Lung (tissue), 12 donors: ENCODE results near the gene DTNB. TPM values are rescaled to one million over a fixed set of nuclear protein-coding genes. Genes with fewer than 3 reads are reported as not detected.
"Not testable (repeated sequence)": the region's sequence is repeated elsewhere in the genome, so short reads cannot be mapped to it uniquely, and the experiment has no call there.

Source experiments
- ATAC-seq: fragments of 200-7000 bp; cut with Tn5 transposase; one replicate; pipeline ENCODE4 v1.9.1; 2020; ENCODE audit warnings: moderate number of reproducible peaks; ENCODE audit not compliant: insufficient read depth, low FRiP score
- DNase-seq, 3 donors: peaks; one replicate each; pipeline ENCODE4 v3.0.0-alpha.2; 2013 to 2017
- H3K27ac ChIP-seq, 2 donors: one replicate each; pipeline ENCODE4 v1.5.1; 2013; ENCODE audit warnings: mild to moderate bottlenecking in 2 of 2, moderate library complexity in 2 of 2, control low read depth in 1 of 2, inconsistent platforms in 1 of 2, low read depth in 1 of 2, low read length in 1 of 2
- H3K27me3 ChIP-seq, 3 donors: one replicate each; pipeline ENCODE4 v1.5.1; 2013; ENCODE audit warnings: low read length in 2 of 3; ENCODE audit not compliant: control insufficient read depth in 3 of 3, insufficient read depth in 3 of 3
- H3K36me3 ChIP-seq, 4 donors: one replicate each; pipeline ENCODE4 v1.5.1; 2013; ENCODE audit warnings: low read length in 4 of 4, mild to moderate bottlenecking in 1 of 4, moderate library complexity in 1 of 4; ENCODE audit not compliant: control insufficient read depth in 4 of 4, insufficient read depth in 4 of 4
- H3K4me1 ChIP-seq, 5 donors: one replicate each; pipeline ENCODE4 v1.5.1; 2013; ENCODE audit warnings: low read length in 5 of 5, mild to moderate bottlenecking in 2 of 5, moderate library complexity in 1 of 5; ENCODE audit not compliant: control insufficient read depth in 5 of 5, insufficient read depth in 5 of 5
- H3K4me3 ChIP-seq: one replicate; pipeline ENCODE4 v1.5.1; 2013; ENCODE audit warnings: mild to moderate bottlenecking, control low read depth, moderate library complexity
- H3K9ac ChIP-seq, 2 donors: one replicate each; pipeline ENCODE4 v1.5.1; 2013; ENCODE audit warnings: low read length in 2 of 2, control low read depth in 1 of 2; ENCODE audit not compliant: insufficient read depth in 1 of 2
- H3K9me3 ChIP-seq, 4 donors: one replicate each; pipeline ENCODE4 v1.5.1; 2013; ENCODE audit warnings: low read length in 3 of 4, mild to moderate bottlenecking in 1 of 4, moderate library complexity in 1 of 4; ENCODE audit not compliant: control insufficient read depth in 4 of 4, insufficient read depth in 3 of 4
- WGBS, 2 donors: extraction: QIAGEN DNeasy Blood & Tissue Kit; methylation state at CpG; one replicate each; pipeline ENCODE4 v1.1.7; 2013; 5-methylcytosine and 5-hydroxymethylcytosine counted together
- polyA plus RNA-seq, 2 donors: library from polyadenylated mRNA; stranded (reverse); fragments of 200-250 nt; gene quantifications; one replicate each; pipeline ENCODE4 v1.2.1, GENCODE V29; 2013
- total RNA-seq, 2 donors: library from RNA; depleted of rRNA in 1 of 2; stranded (reverse); fragments of >200 nt in 1 of 2; gene quantifications; one replicate each; pipeline ENCODE4 v1.2.1, GENCODE V29; 2014 to 2021
- TF ChIP-seq, protein P1 (sequence below): IDR thresholded peaks from 2 replicates; pipeline ENCODE4 v1.5.1; 2012; ENCODE audit warnings: mild to moderate bottlenecking; ENCODE audit errors: control extremely low read depth, extremely low read depth
- donor health status: control.
- donor health status: control.
- donor health status: Bipolar disorder and iron deficiency.
- donor health status: healthy.
- donor health status: DM: yes; HTN: yes; CAD: no.

DTNB gene
- total and polyA plus RNA-seq, 4 donors, result 10.1 to 35.2 (median 20.4) TPM

DNA sequence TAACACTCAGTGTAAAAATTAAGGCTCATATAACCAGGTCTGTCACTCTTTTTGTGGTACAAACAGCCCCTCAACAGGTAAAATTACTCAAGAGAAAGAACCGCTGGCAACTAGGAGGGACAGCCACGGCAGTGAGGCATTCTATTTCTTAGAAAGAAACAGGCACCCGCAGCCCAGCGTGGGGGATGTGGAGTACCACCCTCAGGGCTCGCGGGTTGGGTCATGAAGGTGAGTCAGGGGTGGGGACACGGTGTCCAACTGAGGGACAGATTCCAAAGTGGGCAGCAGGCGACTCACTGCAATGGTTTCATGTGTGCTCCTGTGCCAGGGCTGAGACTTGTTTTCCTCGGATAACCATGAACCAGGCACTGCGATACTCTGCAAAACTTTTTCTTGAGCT, 129.4 kb downstream of the DTNB start:
- TF ChIP-seq, protein P1, sequence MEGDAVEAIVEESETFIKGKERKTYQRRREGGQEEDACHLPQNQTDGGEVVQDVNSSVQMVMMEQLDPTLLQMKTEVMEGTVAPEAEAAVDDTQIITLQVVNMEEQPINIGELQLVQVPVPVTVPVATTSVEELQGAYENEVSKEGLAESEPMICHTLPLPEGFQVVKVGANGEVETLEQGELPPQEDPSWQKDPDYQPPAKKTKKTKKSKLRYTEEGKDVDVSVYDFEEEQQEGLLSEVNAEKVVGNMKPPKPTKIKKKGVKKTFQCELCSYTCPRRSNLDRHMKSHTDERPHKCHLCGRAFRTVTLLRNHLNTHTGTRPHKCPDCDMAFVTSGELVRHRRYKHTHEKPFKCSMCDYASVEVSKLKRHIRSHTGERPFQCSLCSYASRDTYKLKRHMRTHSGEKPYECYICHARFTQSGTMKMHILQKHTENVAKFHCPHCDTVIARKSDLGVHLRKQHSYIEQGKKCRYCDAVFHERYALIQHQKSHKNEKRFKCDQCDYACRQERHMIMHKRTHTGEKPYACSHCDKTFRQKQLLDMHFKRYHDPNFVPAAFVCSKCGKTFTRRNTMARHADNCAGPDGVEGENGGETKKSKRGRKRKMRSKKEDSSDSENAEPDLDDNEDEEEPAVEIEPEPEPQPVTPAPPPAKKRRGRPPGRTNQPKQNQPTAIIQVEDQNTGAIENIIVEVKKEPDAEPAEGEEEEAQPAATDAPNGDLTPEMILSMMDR, result no peak
- Histone ChIP-seq H3K9ac (no peak overlapping the region), H3K4me3 (no peak overlapping the region), H3K9me3 (no peaks in the 10 kb centered on the region), H3K27me3 (no peaks in the 10 kb centered on the region), H3K36me3 (no peaks in the 10 kb centered on the region), H3K4me1 (peaks cover 0 to 6% (median 0%) of the 10 kb centered on the region in 5 donors), H3K27ac (no peak overlapping the region)
- 92 to 95% methylated on average over 10 of the region's 10 CpGs for whole genome bisulfite sequencing, 2 donors
- ATAC-seq, result no peak
- DNase-seq, result no peak

DNA sequence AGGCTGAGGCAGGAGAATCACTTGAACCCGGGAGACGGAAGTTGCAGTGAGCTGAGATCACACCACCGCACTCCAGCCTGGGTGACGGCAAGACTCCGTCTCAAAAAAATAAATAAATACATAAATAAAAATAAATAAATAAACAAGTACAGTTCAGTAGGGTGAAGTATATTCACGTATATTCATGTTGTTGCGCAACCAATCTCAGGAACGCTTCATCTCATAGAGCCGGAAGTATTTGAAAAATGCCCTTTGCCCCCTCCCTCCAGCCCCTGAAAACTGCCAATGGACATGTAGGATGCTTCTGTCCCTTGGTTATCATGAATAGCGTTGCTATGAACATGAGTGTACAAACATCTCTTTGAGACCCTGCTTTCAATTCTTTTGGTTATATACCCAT, 132.0 kb downstream of the DTNB start:
- Histone ChIP-seq H3K4me1 (peaks cover 0 to 5% (median 0%) of the 10 kb centered on the region in 5 donors), H3K27me3 (no peaks in the 10 kb centered on the region), H3K9me3 (no peaks in the 10 kb centered on the region), H3K9ac (no peak overlapping the region), H3K27ac (no peak overlapping the region), H3K36me3 (no peaks in the 10 kb centered on the region), H3K4me3 (no peak overlapping the region)
- DNase-seq (no peak), ATAC-seq (no peak)
- TF ChIP-seq, protein P1, result no peak
- WGBS, 2 donors, result 90 to 91% methylated on average over 10 of the region's 10 CpGs

DNA sequence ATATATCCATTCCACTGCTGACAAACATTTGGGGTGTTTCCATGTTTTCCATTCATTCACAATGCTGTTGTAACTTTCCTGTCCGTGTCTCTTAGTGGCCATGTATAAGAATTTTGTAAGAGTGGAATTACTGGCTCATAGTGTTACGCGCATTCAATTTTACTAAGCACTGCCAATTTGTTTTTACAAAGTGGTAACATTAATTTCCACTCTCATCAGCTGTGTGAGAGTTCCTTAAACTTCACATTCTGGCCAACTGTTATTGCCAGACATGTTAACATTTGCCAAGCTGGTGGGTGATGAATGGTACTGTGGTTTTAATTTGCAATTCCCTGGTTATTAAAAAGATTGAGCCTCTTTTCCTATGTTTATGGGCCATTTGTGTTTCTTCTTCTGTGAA, 134.2 kb downstream of the DTNB start:
- 69 to 74% methylated on average over 3 of the region's 3 CpGs for WGBS, 2 donors
- ATAC-seq (no peak), DNase-seq (peak in 2 of 3 donors; percentile 51 to 74)
- H3K9ac ChIP-seq, result peak overlapping the region in 1 of 2 donors; percentile 33
- H3K9me3 ChIP-seq, result peaks cover 0 to 11% (median 0%) of the 10 kb centered on the region in 4 donors
- TF ChIP-seq, protein P1, result no peak
- H3K4me3 ChIP-seq, result no peak overlapping the region
- peaks cover 0 to 5% (median 0%) of the 10 kb centered on the region in 5 donors for H3K4me1 ChIP-seq
- H3K27ac ChIP-seq, result no peak overlapping the region
- H3K27me3 ChIP-seq, result no peaks in the 10 kb centered on the region
- no peaks in the 10 kb centered on the region for H3K36me3 ChIP-seq

DNA sequence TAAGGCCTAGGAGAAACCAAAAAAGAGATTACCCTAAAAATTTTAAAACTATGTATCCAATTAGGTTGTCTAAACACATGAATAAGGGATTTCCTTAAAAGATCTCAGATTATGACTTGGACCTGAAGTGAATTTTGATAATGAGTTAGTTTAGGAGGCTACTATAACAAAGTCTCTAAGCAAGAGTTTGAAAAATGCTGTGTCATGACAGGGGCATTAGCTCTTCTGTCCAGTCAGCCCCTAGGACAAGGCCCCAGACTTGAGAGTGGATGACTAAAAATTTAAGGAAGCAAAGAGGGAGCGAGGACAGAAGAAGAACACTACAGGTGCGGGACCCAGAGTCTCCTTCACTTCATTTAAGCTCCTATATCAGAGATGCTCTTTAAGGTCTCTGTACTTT, 135.9 kb downstream of the DTNB start:
- WGBS, 2 donors, result 93 to 94% methylated on average over 2 of the region's 2 CpGs
- Histone ChIP-seq H3K4me1 (peaks cover 0 to 5% (median 0%) of the 10 kb centered on the region in 5 donors), H3K36me3 (no peaks in the 10 kb centered on the region), H3K27ac (no peak overlapping the region), H3K4me3 (no peak overlapping the region), H3K9ac (no peak overlapping the region), H3K9me3 (peaks cover 0 to 11% (median 0%) of the 10 kb centered on the region in 4 donors), H3K27me3 (no peaks in the 10 kb centered on the region)
- no peak for DNase-seq
- TF ChIP-seq, protein P1, result no peak
- ATAC-seq, result no peak

DNA sequence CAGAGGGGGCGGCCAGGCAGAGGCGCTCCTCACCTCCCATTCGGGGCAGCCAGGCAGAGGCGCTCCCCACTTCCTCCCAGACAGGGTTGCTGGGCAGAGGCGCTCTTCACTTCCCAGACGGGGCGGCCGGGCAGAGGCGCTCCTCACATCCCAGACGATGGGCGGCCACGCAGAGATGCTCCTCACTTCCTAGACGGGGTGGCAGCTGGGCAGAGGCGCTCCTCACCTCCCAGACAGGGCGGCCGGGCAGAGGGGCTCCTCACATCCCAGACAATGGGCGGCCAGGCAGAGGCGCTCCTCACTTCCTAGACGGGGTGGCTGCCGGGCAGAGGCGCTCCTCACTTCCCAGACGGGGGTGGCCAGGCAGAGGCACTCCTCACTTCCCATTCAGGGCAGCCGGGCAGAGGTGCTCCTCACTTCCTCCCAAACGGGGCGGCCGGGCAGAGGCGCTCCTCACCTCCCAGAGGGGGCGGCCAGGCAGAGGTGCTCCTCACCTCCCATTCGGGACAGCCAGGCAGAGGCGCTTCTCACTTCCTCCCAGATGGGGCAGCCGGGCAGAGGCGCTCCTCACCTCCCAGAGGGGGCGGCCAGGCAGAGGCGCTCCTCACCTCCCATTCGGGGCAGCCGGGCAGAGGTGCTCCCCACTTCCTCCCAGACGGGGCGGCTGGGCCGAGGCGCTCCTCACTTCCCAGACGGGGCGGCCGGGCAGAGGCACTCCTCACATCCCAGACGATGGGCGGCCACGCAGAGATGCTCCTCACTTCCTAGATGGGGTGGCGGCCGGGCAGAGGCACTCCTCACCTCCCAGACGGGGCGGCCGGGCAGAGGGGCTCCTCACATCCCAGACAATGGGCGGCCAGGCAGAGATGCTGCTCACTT, 137.7 kb downstream of the DTNB start:
- not testable (repeated sequence) for H3K27me3 ChIP-seq, DNase-seq, H3K27ac ChIP-seq, ATAC-seq, H3K9ac ChIP-seq, H3K4me3 ChIP-seq, H3K36me3 ChIP-seq
- Histone ChIP-seq H3K4me1 (peaks cover 0 to 19% (median 7%) of the 10 kb centered on the region in 5 donors), H3K9me3 (peaks cover 0 to 11% (median 0%) of the 10 kb centered on the region in 4 donors)
- 97 to 98% methylated on average over 50 to 52 of the region's 52 CpGs for WGBS, 2 donors
